GM19395 (cell line): ENCODE measurements around the gene TAPT1.
"Not testable (repeated sequence)": the region's sequence is repeated elsewhere in the genome, so short reads cannot be mapped to it uniquely, and the experiment has no call there.

Experiments used
- ATAC-seq: cut with Tn5 transposase; IDR thresholded peaks from one replicate; pipeline ENCODE4 v1.9.1; 2021; ENCODE audit warnings: mild to moderate bottlenecking, moderate library complexity; ENCODE audit not compliant: unreplicated experiment

TAPT1 gene

GRCh38 chr4:16217300-16218051, 8.8 kb downstream of the TAPT1 start:
- peak; percentile 86 for ATAC-seq

GRCh38 chr4:16213121-16213520, 13.2 kb downstream of the TAPT1 start:
- no peak for ATAC-seq

- ATAC-seq, result no peak
These were observed 14.0 kb downstream of the TAPT1 start for GRCh38 chr4:16212138-16212782.

- no peak for ATAC-seq
These were observed 18.9 kb downstream of the TAPT1 start for GRCh38 chr4:16207409-16207808.

- ATAC-seq, result no peak
These were observed 19.4 kb downstream of the TAPT1 start for GRCh38 chr4:16206848-16207247.

- ATAC-seq, result no peak
These were observed 20.0 kb downstream of the TAPT1 start for GRCh38 chr4:16206301-16206700.

GRCh38 chr4:16205298-16206164, 20.7 kb downstream of the TAPT1 start:
- ATAC-seq, result peak; percentile 91

GRCh38 chr4:16204505-16204904, 21.8 kb downstream of the TAPT1 start:
- ATAC-seq, result no peak

GRCh38 chr4:16203083-16203482, 23.2 kb downstream of the TAPT1 start:
- ATAC-seq, result no peak

- no peak for ATAC-seq
These were observed 23.7 kb downstream of the TAPT1 start for GRCh38 chr4:16202598-16202997.

GRCh38 chr4:16199093-16199492, 27.2 kb downstream of the TAPT1 start:
- ATAC-seq, result no peak

- ATAC-seq, result no peak
These were observed 28.2 kb downstream of the TAPT1 start for GRCh38 chr4:16197876-16198665.

- peak; percentile 82 for ATAC-seq
These were observed 29.5 kb downstream of the TAPT1 start for GRCh38 chr4:16196482-16197393.

- no peak for ATAC-seq
These were observed 31.1 kb downstream of the TAPT1 start for GRCh38 chr4:16195209-16195608.

GRCh38 chr4:16194798-16195197, 31.5 kb downstream of the TAPT1 start:
- not testable (repeated sequence) for ATAC-seq

- no peak for ATAC-seq
These were observed 32.1 kb downstream of the TAPT1 start for GRCh38 chr4:16194214-16194613.

GRCh38 chr4:16192631-16193518, 33.4 kb downstream of the TAPT1 start:
- ATAC-seq, result no peak

GRCh38 chr4:16192057-16192456, 34.2 kb downstream of the TAPT1 start:
- no peak for ATAC-seq

GRCh38 chr4:16187455-16187854, 38.8 kb downstream of the TAPT1 start:
- ATAC-seq, result no peak
